MV-4-11 (cell line): ENCODE measurements around the gene EXOC3.
A peak's percentile ranks its signal among the peaks of the same experiment; 100 is the strongest.
"Not testable (repeated sequence)": the region's sequence is repeated elsewhere in the genome, so short reads cannot be mapped to it uniquely, and the experiment has no call there.

ENCODE experiments used
- DNase-seq: peaks from one replicate; lab custom pipeline; 2025; lab: John Stamatoyannopoulos, UW

EXOC3 gene

GRCh38 chr5:486597-486996 lies 43.6 kb downstream of the EXOC3 start:
- not testable (repeated sequence) for DNase-seq

- no peak for DNase-seq
Measured at GRCh38 chr5:488241-488640, 45.3 kb downstream of the EXOC3 start.

DNA sequence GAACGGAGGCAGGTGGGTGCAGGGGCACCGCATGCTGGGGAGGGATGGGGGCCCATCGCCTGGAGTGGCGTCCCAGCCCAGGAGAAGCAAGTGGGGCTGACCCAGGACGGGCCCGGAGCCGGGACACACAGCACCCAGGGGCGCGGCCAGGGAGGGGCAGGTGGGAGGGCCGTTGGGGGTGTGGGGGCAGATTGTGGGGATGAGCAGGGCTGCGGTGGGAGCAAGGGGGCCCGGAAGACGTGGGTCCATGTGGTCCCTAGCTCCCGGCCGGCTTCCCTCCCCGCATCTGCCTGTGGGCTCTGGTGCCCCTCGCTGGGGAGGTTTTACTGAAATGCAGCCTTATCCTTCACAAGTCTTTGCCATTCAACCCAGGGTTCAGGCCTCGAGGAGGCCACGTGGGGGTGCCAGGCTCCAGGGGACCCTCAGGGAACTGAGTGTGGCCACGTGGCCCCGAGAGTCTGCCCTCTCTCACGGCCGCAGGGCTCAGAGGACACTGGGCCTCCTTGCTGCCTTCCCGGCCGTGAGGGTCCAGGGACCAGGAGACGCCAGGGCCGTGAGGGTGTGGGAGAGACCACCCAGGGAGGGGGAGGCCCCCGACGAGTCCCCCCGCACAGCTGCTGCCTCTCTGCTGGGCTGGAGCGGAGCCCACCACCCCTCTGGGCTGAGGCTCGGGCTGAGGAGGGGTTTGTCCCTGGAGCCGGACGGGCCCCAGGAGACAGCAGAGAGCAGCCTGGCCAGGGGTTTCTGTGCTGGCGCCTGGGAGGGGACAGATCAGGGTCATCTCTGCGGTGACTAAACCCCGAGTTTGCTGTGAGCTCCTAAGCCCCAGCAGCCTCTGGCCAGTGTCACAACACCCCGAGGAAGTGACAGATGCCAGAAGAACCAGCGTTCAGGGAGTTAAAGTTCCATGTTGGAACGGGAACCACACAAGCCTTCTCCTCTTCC lies 46.0 kb downstream of the EXOC3 start:
- DNase-seq, result peak; percentile 56

- no peak for DNase-seq
Measured at GRCh38 chr5:489689-490080, 46.7 kb downstream of the EXOC3 start.

DNA sequence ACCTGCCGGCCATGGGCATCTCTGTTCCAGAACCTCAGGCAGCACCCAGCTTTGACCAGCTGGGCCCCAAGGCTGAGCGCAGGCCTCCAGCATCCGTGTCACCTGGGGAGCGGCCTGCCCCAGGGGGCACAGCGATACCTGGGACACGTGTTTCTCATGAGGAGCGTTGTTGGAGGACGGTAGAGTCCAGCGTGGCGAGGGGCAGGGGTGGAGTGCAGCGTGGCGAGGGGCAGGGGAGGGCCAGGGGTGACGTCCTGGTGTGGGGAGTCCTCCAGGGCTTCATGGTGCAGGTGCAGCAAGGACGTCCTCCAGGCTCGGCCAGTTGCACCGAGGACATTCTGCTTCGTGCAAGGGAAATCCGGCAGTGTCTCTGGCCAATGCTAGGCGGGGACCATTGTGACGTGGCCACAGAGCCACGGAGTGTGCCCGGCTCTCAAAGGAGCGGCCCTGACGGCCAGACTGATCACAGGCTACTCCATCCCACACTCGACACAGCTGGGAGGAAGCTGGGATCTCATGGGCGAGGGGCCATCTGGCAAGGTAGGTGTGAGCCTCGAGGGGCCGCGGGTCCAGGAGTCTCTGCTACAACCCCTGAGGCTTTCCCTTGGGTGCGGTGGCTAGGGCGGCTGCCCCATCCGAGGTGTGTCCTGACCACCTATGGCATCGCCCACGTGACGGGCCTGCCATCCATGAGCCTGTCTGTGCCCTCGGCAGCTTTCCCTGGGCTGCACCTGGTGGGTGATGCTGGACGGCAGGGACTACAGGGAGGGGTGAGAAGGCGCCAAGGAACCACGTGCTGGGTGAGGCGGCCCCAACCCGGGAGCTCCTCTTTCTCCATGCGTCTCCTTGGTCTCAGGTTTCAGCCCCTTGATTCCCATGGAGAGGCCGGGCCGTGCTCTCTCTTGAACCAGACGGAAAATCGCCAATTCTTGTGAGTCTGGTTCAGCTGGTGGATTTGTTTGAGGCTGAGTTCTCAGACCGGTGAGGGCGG lies 47.4 kb downstream of the EXOC3 start:
- DNase-seq, result no peak

GRCh38 chr5:491119-491855 lies 48.3 kb downstream of the EXOC3 start:
- DNase-seq, result no peak

- DNase-seq, result no peak
Measured at GRCh38 chr5:491856-492155, 48.8 kb downstream of the EXOC3 start.

DNA sequence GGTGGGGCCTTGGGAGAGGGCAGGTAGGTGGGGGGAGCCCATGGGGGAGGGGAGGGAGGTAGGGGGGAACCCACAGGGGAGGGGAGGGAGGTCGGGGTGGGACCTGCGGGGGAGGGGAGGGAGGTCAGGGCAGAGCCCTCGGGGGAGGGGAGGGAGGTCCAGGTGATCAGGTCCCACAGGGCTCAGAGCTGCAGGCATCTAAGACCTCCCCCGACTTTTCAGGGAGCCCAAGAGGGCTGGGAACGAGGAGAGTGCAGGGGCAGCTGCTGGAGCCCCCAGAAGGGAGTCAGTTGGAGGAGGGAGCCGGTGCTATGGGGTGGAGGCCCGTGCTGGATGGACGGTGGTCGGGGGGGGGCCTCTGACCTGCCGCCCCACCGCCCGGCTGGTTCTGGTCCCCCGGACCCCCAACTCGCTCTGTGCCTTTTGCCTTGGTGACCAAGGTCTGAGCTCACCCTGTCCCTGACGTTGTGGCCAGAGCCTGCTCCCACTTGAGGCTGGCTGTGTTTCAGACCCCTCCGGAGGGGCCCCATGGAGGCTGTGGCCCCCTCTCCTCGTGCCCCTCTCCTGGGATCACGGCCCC lies 49.4 kb downstream of the EXOC3 start:
- DNase-seq, result no peak

- DNase-seq, result no peak
Measured at GRCh38 chr5:493119-493701, 50.2 kb downstream of the EXOC3 start.

DNA sequence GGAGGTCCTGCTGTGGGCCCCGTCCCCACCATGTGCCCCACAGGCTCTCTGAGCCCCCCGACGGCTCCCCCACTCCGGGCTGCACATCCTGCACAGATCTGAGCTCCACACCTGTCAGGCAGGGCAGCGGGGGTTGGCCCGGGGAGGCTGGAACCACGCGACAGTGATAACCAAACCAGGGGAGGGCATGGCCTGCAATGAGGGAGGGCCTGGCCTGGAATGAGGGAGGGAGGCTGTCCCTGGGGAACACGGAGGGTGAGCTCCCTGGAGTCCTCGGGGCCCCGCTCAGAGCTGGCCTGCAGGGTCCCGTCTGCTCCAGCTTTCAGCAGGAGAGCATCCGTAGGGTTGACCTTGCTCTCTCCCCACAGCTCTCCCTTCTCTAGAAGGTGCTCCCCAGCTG lies 50.8 kb downstream of the EXOC3 start:
- no peak for DNase-seq

DNA sequence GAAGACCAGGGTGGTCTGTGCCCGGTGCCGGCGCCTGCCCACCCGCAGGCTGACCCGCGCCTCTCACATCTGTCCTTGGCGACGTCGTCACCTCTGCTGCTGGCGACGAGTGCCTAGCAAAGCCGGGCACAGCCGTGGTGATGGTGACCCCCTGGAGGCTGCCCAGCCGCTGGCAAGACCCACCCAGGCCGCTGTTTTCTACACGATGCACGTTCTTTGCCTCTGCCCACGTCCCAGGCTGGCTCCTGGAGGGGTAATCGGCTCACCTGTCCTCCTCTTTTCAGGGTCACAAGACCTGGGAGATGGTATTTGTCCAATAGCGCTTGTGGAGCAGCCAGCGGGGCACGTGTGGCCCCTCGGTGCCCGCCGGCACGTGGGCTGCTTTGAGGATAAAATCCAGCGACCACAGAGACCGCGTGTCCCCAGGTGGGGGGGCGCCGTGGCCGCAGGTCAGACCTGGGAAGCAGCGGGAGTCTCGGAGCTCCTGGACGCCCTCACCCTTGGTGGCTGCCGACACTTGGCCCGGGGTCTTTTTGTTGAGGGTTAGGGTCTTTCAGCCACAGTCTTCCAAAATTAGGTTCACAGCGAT lies 51.8 kb downstream of the EXOC3 start:
- DNase-seq, result no peak

DNA sequence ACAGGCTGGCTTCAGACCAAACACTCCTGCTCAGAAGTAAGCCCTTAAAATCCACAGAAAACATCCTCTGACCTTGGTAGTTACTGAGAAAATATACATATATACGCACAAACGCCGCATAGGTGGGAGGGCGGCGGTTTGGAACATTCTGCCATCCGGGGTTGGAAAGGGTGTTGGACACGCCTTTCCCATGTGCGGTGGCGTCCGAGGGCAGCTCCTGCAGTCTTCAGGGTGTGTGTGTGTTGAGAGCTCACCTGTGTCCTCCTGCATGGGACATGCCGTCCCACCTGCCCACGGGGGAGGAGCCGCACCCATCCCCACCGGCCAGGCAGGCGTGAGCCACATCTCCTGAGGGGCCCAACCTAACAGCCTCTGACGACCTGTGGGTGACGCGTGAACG lies 53.1 kb downstream of the EXOC3 start:
- no peak for DNase-seq

DNA sequence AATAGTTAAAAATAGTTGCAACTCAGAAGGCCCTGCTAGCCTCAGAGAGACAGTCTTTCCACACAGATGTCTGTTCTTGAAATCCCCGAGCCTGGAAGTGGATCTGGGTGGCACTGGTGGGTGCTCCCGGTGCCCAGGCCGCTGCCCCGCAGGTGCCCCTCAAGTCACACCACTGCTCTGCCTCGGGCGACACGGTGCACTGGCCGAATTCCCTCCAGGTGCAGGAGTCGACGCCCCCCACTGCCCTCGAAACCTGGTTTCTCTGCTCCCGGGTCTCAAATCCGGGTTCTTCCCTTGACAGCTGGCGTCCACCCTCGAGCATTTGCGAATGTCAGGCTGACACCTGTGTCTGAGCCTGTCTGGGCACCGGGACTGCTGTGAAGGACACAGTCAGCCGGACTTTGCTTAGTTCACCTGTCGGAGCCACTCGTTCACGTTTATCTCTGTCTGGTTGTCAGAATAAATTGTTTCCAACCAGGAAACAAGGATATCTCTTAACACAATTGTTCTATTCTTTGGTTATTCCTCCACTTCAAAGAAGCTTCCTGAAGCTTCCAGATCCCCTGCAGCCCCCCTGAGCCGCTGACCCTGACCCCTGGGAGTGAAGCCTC lies 54.2 kb downstream of the EXOC3 start:
- no peak for DNase-seq

GRCh38 chr5:497871-498509 lies 55.0 kb downstream of the EXOC3 start:
- no peak for DNase-seq

- DNase-seq, result no peak
Measured at GRCh38 chr5:499233-500209, 56.5 kb downstream of the EXOC3 start.

GRCh38 chr5:500491-500890 lies 57.5 kb downstream of the EXOC3 start:
- DNase-seq, result no peak

GRCh38 chr5:501105-501830 lies 58.3 kb downstream of the EXOC3 start:
- no peak for DNase-seq

GRCh38 chr5:501831-502184 lies 58.8 kb downstream of the EXOC3 start:
- DNase-seq, result no peak
